H1 (cell line): ENCODE data around the gene UFSP1. TPM values are rescaled to one million over a fixed set of nuclear protein-coding genes. Genes with fewer than 3 reads are reported as not detected.

Experiments used
- CTCF ChIA-PET: fragments of 300-600 bp; sonication (Branson Sonifier 250); formaldehyde crosslinking; loops from one replicate; lab custom pipeline; 2021; ENCODE audit not compliant: partially characterized antibody; lab: Charles Lee
- POLR2A ChIA-PET: fragments of 300-600 bp; sonication (Branson Sonifier 250); formaldehyde crosslinking; loops from one replicate; lab custom pipeline; 2021; ENCODE audit warnings: inconsistent platforms; ENCODE audit not compliant: partially characterized antibody; lab: Charles Lee
- DNase-seq, 2 experiments: peaks; one replicate each; pipeline versions ENCODE4 v3.0.0 to v3.0.0-alpha.2; 2010 to 2022; ENCODE audit warnings: low spot score in 2 of 2, low read depth in 1 of 2, mixed read lengths in 1 of 2
- FAIRE-seq: peaks from 2 replicates; lab custom pipeline; 2011; peaks lifted over from hg19 to GRCh38; lab: Jason Lieb, UNC
- H2AFZ ChIP-seq: 2 replicates; pipeline ENCODE4 v1.8.1; 2012; ENCODE audit warnings: low read length, inconsistent platforms
- H2AK5ac ChIP-seq: 2 replicates; pipeline ENCODE4 v1.6.1; 2013; ENCODE audit warnings: low read depth, low read length
- H2BK120ac ChIP-seq: replicated peaks from 2 replicates; pipeline ENCODE3; 2013; ENCODE audit warnings: low read depth, low read length, inconsistent platforms
- H2BK12ac ChIP-seq: 2 replicates; pipeline ENCODE4 v1.6.1; 2013; ENCODE audit warnings: low read depth, low read length
- H2BK15ac ChIP-seq: 2 replicates; pipeline ENCODE4 v1.6.1; 2013; ENCODE audit warnings: low read length
- H2BK20ac ChIP-seq: 2 replicates; pipeline ENCODE4 v1.6.1; 2013; ENCODE audit warnings: low read length
- H2BK5ac ChIP-seq: 2 replicates; pipeline ENCODE4 v1.6.1; 2013; ENCODE audit warnings: low read depth, low read length
- H3K14ac ChIP-seq: 2 replicates; pipeline ENCODE4 v1.6.1; 2013; ENCODE audit warnings: inconsistent platforms; ENCODE audit not compliant: insufficient read length
- H3K18ac ChIP-seq: 2 replicates; pipeline ENCODE4 v1.6.1; 2013; ENCODE audit warnings: low read length; ENCODE audit errors: extremely low read depth
- H3K23ac ChIP-seq: 2 replicates; pipeline ENCODE4 v1.6.1; 2013; ENCODE audit warnings: inconsistent platforms; ENCODE audit not compliant: insufficient read length
- H3K23me2 ChIP-seq: 2 replicates; pipeline ENCODE4 v1.6.1; 2013; ENCODE audit warnings: low read depth, low read length
- H3K27ac ChIP-seq: 2 replicates; pipeline ENCODE4 v1.6.1; 2011; ENCODE audit warnings: low read depth, low read length, inconsistent platforms
- H3K27me3 ChIP-seq, 4 experiments: replicated peaks in 1 of 4; 1 replicate in 1 of 4; 2 replicates in 3 of 4; pipeline versions ENCODE4 v1.6.1 to v1.8.1; 2011 to 2013; ENCODE audit warnings: low read length in 3 of 4, mild to moderate bottlenecking in 3 of 4, inconsistent platforms in 2 of 4, mixed read lengths in 2 of 4, moderate library complexity in 1 of 4; ENCODE audit not compliant: control insufficient read depth in 3 of 4, insufficient read depth in 3 of 4; ENCODE audit errors: extremely low read depth in 1 of 4
- H3K36me3 ChIP-seq, 4 experiments: 2 replicates each; pipeline versions ENCODE4 v1.6.1 to v1.8.1; 2011 to 2013; ENCODE audit warnings: mild to moderate bottlenecking in 4 of 4, low read length in 3 of 4, moderate library complexity in 2 of 4, control low read depth in 1 of 4, inconsistent platforms in 1 of 4; ENCODE audit not compliant: insufficient read depth in 4 of 4, control insufficient read depth in 2 of 4
- H3K4ac ChIP-seq: replicated peaks from 2 replicates; pipeline ENCODE3; 2013; ENCODE audit warnings: low read length, low read depth, mixed read lengths, inconsistent platforms; ENCODE audit not compliant: insufficient read length
- H3K4me1 ChIP-seq, 4 experiments: replicated peaks in 1 of 4; 1 replicate in 1 of 4; 2 replicates in 3 of 4; pipeline versions ENCODE4 v1.6.1 to v1.8.1; 2011 to 2013; ENCODE audit warnings: low read length in 3 of 4, inconsistent platforms in 2 of 4, mixed read lengths in 1 of 4; ENCODE audit not compliant: insufficient read depth in 4 of 4, control insufficient read depth in 3 of 4
- H3K4me2 ChIP-seq, 2 experiments: 2 replicates each; pipeline versions ENCODE4 v1.6.1 to v1.8.1; 2011 to 2013; ENCODE audit warnings: low read depth in 2 of 2, low read length in 2 of 2, control low read depth in 1 of 2, inconsistent platforms in 1 of 2, mild to moderate bottlenecking in 1 of 2; ENCODE audit not compliant: insufficient read depth in 1 of 2
- H3K4me3 ChIP-seq, 4 experiments: fragments of 200-600, 300-600 bp in 1 of 4; sonication (generic), shearing (Covaris generic), sonication (Bioruptor Twin) in 1 of 4; 2 replicates each; pipeline versions ENCODE4 v1.5.1 to v1.8.1; 2011 to 2016; ENCODE audit warnings: low read length in 4 of 4, low read depth in 3 of 4, control low read depth in 2 of 4, inconsistent platforms in 2 of 4, mild to moderate bottlenecking in 2 of 4, mixed read lengths in 1 of 4, moderate library complexity in 1 of 4; ENCODE audit not compliant: insufficient read depth in 2 of 4; ENCODE audit errors: extremely low read depth in 1 of 4
- H3K56ac ChIP-seq: replicated peaks from 2 replicates; pipeline ENCODE3; 2013; ENCODE audit warnings: low read depth, mild to moderate bottlenecking, mixed read lengths, low read length, inconsistent platforms; ENCODE audit not compliant: insufficient read length
- H3K79me1 ChIP-seq: 2 replicates; pipeline ENCODE4 v1.6.1; 2013; ENCODE audit warnings: low read depth, low read length, control low read depth
- H3K79me2 ChIP-seq, 2 experiments: 2 replicates each; pipeline versions ENCODE4 v1.6.1 to v1.8.1; 2012 to 2013; ENCODE audit warnings: low read length in 2 of 2, mild to moderate bottlenecking in 2 of 2, inconsistent platforms in 1 of 2; ENCODE audit not compliant: insufficient read depth in 2 of 2, control insufficient read depth in 1 of 2
- H3K9ac ChIP-seq, 4 experiments: replicated peaks in 1 of 4; 1 replicate in 1 of 4; 2 replicates in 3 of 4; pipeline versions ENCODE4 v1.6.1 to v1.8.1; 2011 to 2013; ENCODE audit warnings: low read depth in 3 of 4, low read length in 3 of 4, control low read depth in 2 of 4, mild to moderate bottlenecking in 2 of 4, moderate library complexity in 2 of 4, inconsistent platforms in 1 of 4; ENCODE audit errors: extremely low read depth in 1 of 4
- H3K9me3 ChIP-seq, 2 experiments: 2 replicates each; pipeline versions ENCODE4 v1.6.1 to v1.8.1; 2012 to 2013; ENCODE audit warnings: mild to moderate bottlenecking in 2 of 2, moderate library complexity in 2 of 2, control low read depth in 1 of 2, inconsistent platforms in 1 of 2, low read depth in 1 of 2, low read length in 1 of 2, mixed read lengths in 1 of 2; ENCODE audit not compliant: insufficient read depth in 2 of 2
- H4K20me1 ChIP-seq, 2 experiments: replicated peaks in 1 of 2; 2 replicates each; pipeline versions ENCODE3 to v1.8.1; 2011 to 2013; ENCODE audit warnings: inconsistent platforms in 2 of 2, low read length in 2 of 2, mild to moderate bottlenecking in 1 of 2; ENCODE audit not compliant: insufficient read depth in 2 of 2, control insufficient read depth in 1 of 2
- H4K5ac ChIP-seq: 2 replicates; pipeline ENCODE4 v1.6.1; 2013; ENCODE audit warnings: low read length, low read depth, mixed read lengths, inconsistent platforms; ENCODE audit not compliant: insufficient read length
- H4K8ac ChIP-seq: 2 replicates; pipeline ENCODE4 v1.8.0; 2013; ENCODE audit warnings: mild to moderate bottlenecking, moderate library complexity, low read length, inconsistent platforms; ENCODE audit not compliant: insufficient read depth; ENCODE audit errors: extremely low read depth
- H4K91ac ChIP-seq: replicated peaks from 2 replicates; pipeline ENCODE3; 2013; ENCODE audit warnings: low read length, mixed read lengths, inconsistent platforms; ENCODE audit not compliant: insufficient read length
- KDM4A ChIP-seq: IDR thresholded peaks from one replicate; pipeline ENCODE4 v1.7.1; 2012; ENCODE audit warnings: low read depth, mild to moderate bottlenecking, moderate library complexity, low read length, inconsistent platforms; ENCODE audit not compliant: severe bottlenecking
- MAFK ChIP-seq: IDR thresholded peaks from 2 replicates; pipeline ENCODE4 v1.6.1; 2012; ENCODE audit warnings: low read depth, mild to moderate bottlenecking, improper control_type of control experiment, low read length
- SP4 ChIP-seq: IDR thresholded peaks from 2 replicates; pipeline ENCODE4 v1.6.1; 2012; ENCODE audit warnings: low read length, inconsistent platforms
- WGBS, 2 experiments: shearing (Covaris generic) in 1 of 2; methylation state at CpG; one replicate each; pipeline versions ENCODE4 v1.1.6 to v1.1.7; 2013 to 2015; ENCODE audit warnings: low lambda C conversion rate in 2 of 2, mixed read lengths in 2 of 2, inconsistent platforms in 1 of 2, low coverage in 1 of 2, missing lambda C conversion rate in 1 of 2; ENCODE audit not compliant: insufficient replicate concordance in 2 of 2, insufficient coverage in 1 of 2, insufficient read length in 1 of 2; ENCODE audit errors: extremely low coverage in 1 of 2, missing lambda C conversion rate in 1 of 2; 5-methylcytosine and 5-hydroxymethylcytosine counted together
- long read RNA-seq, 2 experiments: library from RNA in 1 of 2; library from capped mRNA in 1 of 2; stranded (forward); transcript quantifications; one replicate each; pipeline ENCODE4 v2.0.0, GENCODE V29; 2021; ENCODE audit warnings: inconsistent platforms in 1 of 2
- polyA minus RNA-seq, 3 experiments: library from RNA; depleted of rRNA, polyadenylated mRNA; stranded (reverse); fragments of >200 nt; gene quantifications; 1 replicate in 2 of 3; 2 replicates in 1 of 3; pipeline ENCODE4 v1.2.3, GENCODE V29; 2011
- polyA plus RNA-seq, 7 experiments: library from polyadenylated mRNA; depleted of rRNA in 3 of 7; stranded (reverse) in 5 of 7; unstranded in 2 of 7; fragments of >200 nt in 5 of 7; fragments of 200-250 nt in 2 of 7; gene quantifications; 1 replicate in 5 of 7; 2 replicates in 1 of 7; 4 replicates in 1 of 7; pipeline versions ENCODE4 v1.2.1 to v1.2.3, GENCODE V29; 2011 to 2013; ENCODE audit warnings: missing spikeins in 2 of 7, mixed read lengths in 2 of 7
- total RNA-seq: library from RNA; stranded (reverse); fragmentation: NEBNext Ultra II Directional; extraction: Animal tissue kit (Norgen Biotek cat#: 25700); gene quantifications from 2 replicates; pipeline ENCODE4 v1.2.1, GENCODE V29; 2021
- TF ChIP-seq, protein P1 (sequence below): IDR thresholded peaks from 2 replicates; pipeline ENCODE4 v1.6.1; 2012; ENCODE audit warnings: inconsistent platforms

The UFSP1 gene
- 4.3 and 4.8 TPM in 2 replicates for total RNA-seq
- 1.6 and 2.1 TPM in 2 replicates for polyA plus RNA-seq (2011; rRNA removed)
- polyA plus RNA-seq (2011; cell fraction: cytosol; rRNA removed) = 2.0 TPM
- polyA plus RNA-seq (2011; cell fraction: nucleus; rRNA removed) = 3.2 TPM
- polyA plus RNA-seq (2012, experiment 1 of 2) = 1.9 to 3.0 TPM (median 2.0 TPM) in 4 replicates
- polyA plus RNA-seq (2012, experiment 2 of 2) = 1.5 TPM
- 1.6 TPM for polyA plus RNA-seq (2013, experiment 1 of 2)
- polyA plus RNA-seq (2013, experiment 2 of 2) = 1.5 TPM
- 1.8 and 4.7 TPM in 2 replicates for polyA minus RNA-seq (2011; rRNA and poly(A)+ RNA removed)
- 7.5 TPM for polyA minus RNA-seq (2011; cell fraction: cytosol; rRNA and poly(A)+ RNA removed)
- polyA minus RNA-seq (2011; cell fraction: nucleus; rRNA and poly(A)+ RNA removed) = 16.2 TPM
- long read RNA-seq, experiment 1, partial matches to known transcripts = 0 of 2 reads
- long read RNA-seq, experiment 1, other reads (novel, unspliced or antisense) = 0 of 2 reads
- long read RNA-seq, experiment 2 = 0 reads

DNA sequence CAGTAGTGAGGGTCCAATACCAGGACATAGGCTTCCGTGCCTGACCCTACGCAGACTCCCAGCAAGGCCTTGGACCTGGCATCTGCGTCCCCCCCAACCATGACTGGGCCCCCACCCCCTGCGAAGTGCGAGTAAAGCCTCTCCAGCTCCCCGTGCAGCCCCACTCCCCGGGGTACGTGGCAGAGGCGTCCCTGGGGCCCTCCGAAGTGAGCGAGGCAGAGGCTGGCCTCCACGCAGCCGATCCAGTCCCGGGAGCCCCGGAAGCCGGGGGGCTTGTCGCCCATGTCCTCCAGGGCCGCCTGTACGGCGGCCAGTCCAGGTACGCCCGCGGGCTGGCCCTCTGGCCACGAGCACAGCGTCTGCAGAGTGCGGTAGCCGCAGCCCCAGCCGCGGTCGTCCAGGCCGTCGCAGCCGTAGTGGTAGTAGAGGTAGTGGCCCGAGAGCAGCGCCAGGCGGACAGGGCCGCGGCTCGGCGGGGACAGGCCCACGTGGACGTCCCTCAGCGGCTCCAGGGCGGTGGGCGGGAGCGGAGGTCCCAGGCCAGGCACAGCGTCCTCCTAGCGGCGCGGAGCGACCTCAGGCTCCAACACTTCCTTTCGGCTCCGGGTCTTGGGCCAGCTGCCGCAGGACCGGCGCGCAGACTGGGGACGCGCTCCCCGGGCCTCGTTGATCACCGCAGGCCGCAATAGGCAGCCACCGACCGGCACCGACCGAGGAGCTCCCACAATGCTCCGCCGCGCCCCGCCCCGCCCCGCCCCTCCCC, at the start of gene UFSP1:
Gene UFSP1 (minus strand): TSS at position 728 of the 763 bp plus-strand sequence. CDS start 444 bp downstream, at position 284.
- peak within 1 kb of the TSS; percentile 90 for H4K91ac ChIP-seq
- CTCF ChIA-PET = interaction anchor here (0.6 to 1.7 kb wide), 15 partner anchors 11 to 495 kb away, joined by 3 to 6 read pairs (median 3); partner anchors contain the start of genes POP7 and SLC12A9
- peak within 1 kb of the TSS; percentile 78 for H3K56ac ChIP-seq
- H3K23ac ChIP-seq = peak within 1 kb of the TSS; percentile 40
- H3K4me2 ChIP-seq = peak within 1 kb of the TSS; percentile 91 to 96
- peaks cover 15 to 17% of the 10 kb centered on the region in 2 experiments for H4K20me1 ChIP-seq
- WGBS, 2 experiments = 2% methylated on average over 38 of the region's 73 CpGs; no CpG with 5 or more reads in 1 of the 2 experiments
- no peak within 1 kb of the TSS for H2BK120ac ChIP-seq
- peak within 1 kb of the TSS; percentile 98 for H3K18ac ChIP-seq
- no peak within 1 kb of the TSS for H2AFZ ChIP-seq
- peak in 1 of 2 experiments; percentile 82 for DNase-seq
- H3K4me3 ChIP-seq = peak within 1 kb of the TSS; percentile 75 to 91 (median 78)
- peaks cover 0 to 8% (median under 1%) of the 10 kb centered on the region in 4 experiments; a peak in 3 of 7 replicates for H3K27me3 ChIP-seq
- H3K79me1 ChIP-seq = peaks cover 14% of the 10 kb centered on the region
- H2BK5ac ChIP-seq = peak within 1 kb of the TSS; percentile 99
- H3K4ac ChIP-seq = peak within 1 kb of the TSS; percentile 98
- H3K79me2 ChIP-seq = peaks cover 0 to 25% of the 10 kb centered on the region in 2 experiments; a peak in 2 of 4 replicates
- peak within 1 kb of the TSS; percentile 94; the same call in 1 of the 2 replicates for H2BK15ac ChIP-seq
- peak within 1 kb of the TSS; percentile 86 for H3K27ac ChIP-seq
- H2BK20ac ChIP-seq = no peak within 1 kb of the TSS
- H3K9me3 ChIP-seq = no peaks in the 10 kb centered on the region; a peak in 1 of 4 replicates
- peak within 1 kb of the TSS; percentile 87 for H4K8ac ChIP-seq
- H3K9ac ChIP-seq = peak within 1 kb of the TSS; percentile 86 to 92 (median 88)
- peak within 1 kb of the TSS; percentile 81 for H3K14ac ChIP-seq
- peaks cover 28 to 48% (median 38%) of the 10 kb centered on the region in 4 experiments for H3K36me3 ChIP-seq
- H3K23me2 ChIP-seq = peaks cover 20% of the 10 kb centered on the region; the same call in 1 of the 2 replicates
- FAIRE-seq = no peak
- no peak within 1 kb of the TSS; the same call in 1 of the 2 replicates for H2AK5ac ChIP-seq
- H3K4me1 ChIP-seq = peaks cover 0 to 20% (median 5%) of the 10 kb centered on the region in 4 experiments; a peak in 6 of 7 replicates
- POLR2A ChIA-PET = interaction anchor here (0.5 to 10.1 kb wide), 32 partner anchors 10 to 1537 kb away, joined by 3 to 313 read pairs (median 4); partner anchors contain the start of genes AP1S1, MUC3A, POP7 and SLC12A9
- peak within 1 kb of the TSS; percentile 71; the same call in 1 of the 2 replicates for H2BK12ac ChIP-seq
- H4K5ac ChIP-seq = peak within 1 kb of the TSS; percentile 92
- TF ChIP-seq MAFK (no peak), KDM4A (peak; percentile 42), SP4 (no peak)
- TF ChIP-seq, protein P1, sequence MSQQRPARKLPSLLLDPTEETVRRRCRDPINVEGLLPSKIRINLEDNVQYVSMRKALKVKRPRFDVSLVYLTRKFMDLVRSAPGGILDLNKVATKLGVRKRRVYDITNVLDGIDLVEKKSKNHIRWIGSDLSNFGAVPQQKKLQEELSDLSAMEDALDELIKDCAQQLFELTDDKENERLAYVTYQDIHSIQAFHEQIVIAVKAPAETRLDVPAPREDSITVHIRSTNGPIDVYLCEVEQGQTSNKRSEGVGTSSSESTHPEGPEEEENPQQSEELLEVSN = peak; percentile 61
